Progenitor cell of endocrine pancreas (in vitro differentiated cells): ENCODE results near the gene TCF3. TPM values are rescaled to one million over a fixed set of nuclear protein-coding genes. Genes with fewer than 3 reads are reported as not detected.
A peak's percentile ranks its signal among the peaks of the same experiment; 100 is the strongest.

Source experiments
- DNase-seq: peaks from one replicate; pipeline ENCODE4 v3.0.0; 2021; ENCODE audit warnings: low spot score; ENCODE audit not compliant: unreplicated experiment
- H3K27ac Mint-ChIP-seq: 2 replicates; pipeline ENCODE4 v1.8.0; 2021; ENCODE audit warnings: mild to moderate bottlenecking, moderate library complexity, mixed read lengths
- H3K27me3 Mint-ChIP-seq: 2 replicates; pipeline ENCODE4 v1.8.0; 2021; ENCODE audit warnings: mixed read lengths
- H3K36me3 Mint-ChIP-seq: 2 replicates; pipeline ENCODE4 v1.8.0; 2022; ENCODE audit warnings: mixed read lengths; ENCODE audit not compliant: insufficient read depth
- H3K4me1 Mint-ChIP-seq: 2 replicates; pipeline ENCODE4 v1.8.0; 2021; ENCODE audit warnings: low read depth, mixed read lengths
- H3K4me3 Mint-ChIP-seq: 2 replicates; pipeline ENCODE4 v1.8.0; 2021; ENCODE audit warnings: low read depth, mild to moderate bottlenecking, moderate library complexity, mixed read lengths
- H3K9me3 Mint-ChIP-seq: 2 replicates; pipeline ENCODE4 v1.8.0; 2021; ENCODE audit warnings: low read depth, mixed read lengths
- total RNA-seq: library from RNA; stranded (reverse); gene quantifications from 2 replicates; pipeline ENCODE4 v1.2.1, GENCODE V29; 2021
- TF ChIP-seq, protein P1 (sequence below): fragments of 200-600 bp; sonication (generic); IDR thresholded peaks from one replicate; pipeline ENCODE4 v1.5.0; 2021; ENCODE audit warnings: antibody characterized with exemption, mild to moderate bottlenecking; ENCODE audit not compliant: unreplicated experiment

Gene TCF3
- total RNA-seq, 1 donor from 2014 or later, result 318 TPM

DNA sequence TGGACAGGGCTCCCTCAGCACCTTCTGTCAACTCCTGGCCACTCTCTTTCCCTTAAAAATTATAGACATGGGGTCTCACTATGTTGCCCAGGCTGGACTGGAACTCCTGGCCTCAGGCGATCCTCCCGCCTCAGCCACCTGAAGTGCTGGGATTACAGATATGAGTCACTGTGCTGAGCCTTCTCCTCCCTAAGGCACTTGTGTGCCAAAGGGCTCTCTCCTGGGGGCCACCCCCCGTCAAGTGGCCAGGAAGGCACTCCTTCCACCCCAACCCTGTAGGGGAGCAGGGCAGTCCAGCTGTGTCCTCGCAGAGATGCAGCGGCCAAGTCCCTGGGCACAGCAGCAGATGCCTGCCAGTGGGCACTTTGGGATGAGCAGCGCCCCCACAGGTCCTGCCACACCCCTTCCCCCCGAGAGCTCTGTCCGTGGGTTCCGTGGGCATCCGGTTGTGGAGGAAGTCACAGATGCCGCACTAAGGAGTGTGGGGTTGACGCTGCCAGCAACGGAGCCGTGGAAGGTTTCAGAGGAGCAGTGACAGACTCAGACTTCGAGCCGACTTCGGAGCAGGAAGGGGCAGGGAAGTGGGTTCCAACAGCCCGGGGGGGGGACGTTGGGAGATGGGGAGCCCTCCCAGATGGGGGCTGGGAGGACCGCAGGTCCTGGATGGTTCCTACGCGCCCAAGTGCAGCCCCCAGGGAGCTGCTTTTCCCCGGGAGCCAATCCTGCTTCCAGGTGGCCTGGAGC is 43.9 kb downstream of the TCF3 start:
- Mint-ChIP-seq H3K36me3 (peaks cover 8% of the 10 kb centered on the region), H3K4me1 (peaks cover 11% of the 10 kb centered on the region), H3K4me3 (no peak overlapping the region), H3K27me3 (no peaks in the 10 kb centered on the region), H3K27ac (no peak overlapping the region), H3K9me3 (no peaks in the 10 kb centered on the region)
- TF ChIP-seq, protein P1, sequence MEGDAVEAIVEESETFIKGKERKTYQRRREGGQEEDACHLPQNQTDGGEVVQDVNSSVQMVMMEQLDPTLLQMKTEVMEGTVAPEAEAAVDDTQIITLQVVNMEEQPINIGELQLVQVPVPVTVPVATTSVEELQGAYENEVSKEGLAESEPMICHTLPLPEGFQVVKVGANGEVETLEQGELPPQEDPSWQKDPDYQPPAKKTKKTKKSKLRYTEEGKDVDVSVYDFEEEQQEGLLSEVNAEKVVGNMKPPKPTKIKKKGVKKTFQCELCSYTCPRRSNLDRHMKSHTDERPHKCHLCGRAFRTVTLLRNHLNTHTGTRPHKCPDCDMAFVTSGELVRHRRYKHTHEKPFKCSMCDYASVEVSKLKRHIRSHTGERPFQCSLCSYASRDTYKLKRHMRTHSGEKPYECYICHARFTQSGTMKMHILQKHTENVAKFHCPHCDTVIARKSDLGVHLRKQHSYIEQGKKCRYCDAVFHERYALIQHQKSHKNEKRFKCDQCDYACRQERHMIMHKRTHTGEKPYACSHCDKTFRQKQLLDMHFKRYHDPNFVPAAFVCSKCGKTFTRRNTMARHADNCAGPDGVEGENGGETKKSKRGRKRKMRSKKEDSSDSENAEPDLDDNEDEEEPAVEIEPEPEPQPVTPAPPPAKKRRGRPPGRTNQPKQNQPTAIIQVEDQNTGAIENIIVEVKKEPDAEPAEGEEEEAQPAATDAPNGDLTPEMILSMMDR, result no peak
- DNase-seq, result no peak

DNA sequence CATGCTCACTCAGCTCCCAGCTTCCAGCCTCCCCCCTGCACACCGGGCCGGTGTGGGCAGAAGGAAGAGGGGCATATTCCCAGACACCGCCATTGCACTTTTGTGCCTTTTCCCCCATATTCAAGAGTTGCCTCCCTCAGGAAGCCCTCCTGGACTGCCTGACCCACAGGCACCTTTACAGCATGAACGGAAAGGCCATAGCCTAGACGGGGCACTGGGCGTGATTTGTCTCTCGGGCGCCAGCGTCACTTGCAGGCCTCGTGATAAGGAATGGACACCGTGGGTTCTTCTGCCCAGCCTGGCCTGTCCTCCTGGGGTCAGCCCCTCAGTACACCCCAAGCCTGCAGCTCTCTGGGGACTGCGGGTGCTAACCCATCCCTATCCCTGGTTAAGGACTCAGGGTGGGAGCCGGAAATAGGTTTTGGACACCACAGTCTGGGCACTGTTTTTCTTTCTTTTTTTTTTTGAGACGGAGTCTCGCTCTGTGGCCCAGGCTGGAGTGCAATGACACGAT is 46.2 kb downstream of the TCF3 start:
- no peaks in the 10 kb centered on the region for H3K27me3 Mint-ChIP-seq
- DNase-seq, result no peak
- H3K4me3 Mint-ChIP-seq, result peak overlapping the region; percentile 82
- peaks cover 13% of the 10 kb centered on the region for H3K4me1 Mint-ChIP-seq
- peak overlapping the region; percentile 99 for H3K27ac Mint-ChIP-seq
- peaks cover 5% of the 10 kb centered on the region for H3K36me3 Mint-ChIP-seq
- no peaks in the 10 kb centered on the region for H3K9me3 Mint-ChIP-seq
- TF ChIP-seq, protein P1, result no peak

DNA sequence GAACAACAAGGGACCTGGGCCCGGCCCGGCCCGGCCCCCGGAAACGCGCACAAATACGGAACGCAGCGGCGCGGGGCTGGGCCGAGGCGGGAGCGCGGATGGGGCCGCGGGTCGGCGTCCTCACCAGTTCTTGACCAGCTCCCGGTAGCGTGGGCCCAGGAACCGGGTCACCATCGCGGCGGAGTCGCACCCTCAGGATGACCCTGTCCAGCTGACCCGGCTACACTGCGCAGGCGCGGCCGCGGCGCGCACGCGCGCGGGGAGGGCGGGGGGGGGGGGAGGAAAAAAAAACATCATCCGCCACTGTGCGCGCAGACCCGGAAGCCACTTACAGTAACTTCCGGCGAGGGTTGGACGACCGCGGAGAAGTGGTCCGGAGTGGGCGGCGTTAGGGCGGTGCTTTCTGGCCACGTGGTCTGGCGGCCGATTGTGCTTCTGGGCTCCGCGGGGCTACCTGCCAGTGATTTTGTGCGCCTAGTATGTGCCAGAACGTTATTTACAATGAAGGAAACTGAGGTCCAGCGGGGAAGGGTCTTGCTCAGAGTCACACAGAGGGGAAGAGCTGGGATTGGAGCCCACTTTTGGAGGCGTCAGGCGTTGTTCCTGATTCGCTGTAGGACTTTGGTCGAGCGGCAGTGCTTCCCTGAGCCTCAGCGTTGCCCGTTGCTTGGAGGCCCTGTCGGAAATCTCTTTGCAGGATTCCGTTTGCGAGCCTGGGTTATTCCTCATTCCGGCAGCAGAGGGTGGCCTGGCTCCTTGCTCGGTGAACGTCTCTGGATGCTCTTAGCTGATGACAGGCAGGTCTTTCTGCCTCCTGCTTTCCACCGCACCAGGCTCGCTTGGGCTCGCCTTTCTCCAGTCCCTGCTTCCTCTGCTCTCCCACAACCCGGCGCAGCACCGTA is 46.9 kb downstream of the TCF3 start, which contains the start of gene UQCR11:
Gene UQCR11, minus strand, starts transcription at position 227 of the 902 bp plus-strand sequence. Its CDS starts 53 bp downstream, at position 174.
- H3K27ac Mint-ChIP-seq, result peak within 1 kb of the TSS; percentile 99
- peak; percentile 83 for DNase-seq
- H3K36me3 Mint-ChIP-seq, result peaks cover 3% of the 10 kb centered on the region
- H3K4me1 Mint-ChIP-seq, result peaks cover 13% of the 10 kb centered on the region
- H3K27me3 Mint-ChIP-seq, result no peaks in the 10 kb centered on the region
- TF ChIP-seq, protein P1, result peak; percentile 61
- H3K9me3 Mint-ChIP-seq, result no peaks in the 10 kb centered on the region
- H3K4me3 Mint-ChIP-seq, result peak within 1 kb of the TSS; percentile 82

DNA sequence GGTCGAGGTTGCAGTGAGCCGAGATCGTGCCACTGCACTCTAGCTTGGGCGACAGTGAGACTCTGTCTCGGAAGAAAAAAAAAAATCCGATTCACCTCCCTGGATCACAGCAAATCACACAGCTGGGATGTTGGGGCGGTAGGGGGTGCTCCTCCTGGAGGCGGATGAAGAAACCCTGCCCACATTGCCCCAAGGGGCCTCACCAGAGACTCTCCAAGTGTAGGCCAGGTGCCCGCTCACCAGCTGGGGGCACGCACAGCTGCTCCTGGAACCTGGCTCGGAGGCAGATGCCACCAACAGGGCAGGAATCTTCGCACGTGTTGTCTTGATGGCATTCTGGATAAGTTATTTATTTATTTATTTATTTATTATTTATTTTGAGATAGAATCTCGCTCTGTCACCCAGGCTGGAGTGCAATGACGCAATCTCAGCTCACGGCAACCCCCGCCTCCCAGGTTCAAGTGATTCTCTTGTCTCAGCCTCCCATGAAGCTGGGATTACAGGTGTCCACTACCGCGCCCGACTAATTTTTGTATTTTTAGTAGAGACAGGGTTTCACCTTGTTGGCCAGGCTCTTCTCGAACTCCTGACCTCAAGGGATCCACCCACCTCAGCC is 50.2 kb downstream of the TCF3 start:
- no peak for DNase-seq
- no peak overlapping the region for H3K27ac Mint-ChIP-seq

More for the DNA sequence above, 50.2 kb downstream of the TCF3 start:
- H3K4me1 Mint-ChIP-seq, result peaks cover 13% of the 10 kb centered on the region
- no peaks in the 10 kb centered on the region for H3K27me3 Mint-ChIP-seq
- H3K4me3 Mint-ChIP-seq, result no peak overlapping the region
- peaks cover 7% of the 10 kb centered on the region for H3K36me3 Mint-ChIP-seq
- H3K9me3 Mint-ChIP-seq, result no peaks in the 10 kb centered on the region
- TF ChIP-seq, protein P1, result no peak
